WTC11 (cell line): ENCODE data around the gene SELENOP.

ENCODE experiments used
- AFF4 ChIP-seq: sonication (generic); formaldehyde crosslinking; IDR thresholded peaks from 2 replicates; pipeline ENCODE4 v1.8.1; 2023; ENCODE audit warnings: mild to moderate bottlenecking, missing genetic modification reagents, borderline replicate concordance
- ATF2 ChIP-seq: sonication (generic); formaldehyde crosslinking; IDR thresholded peaks from 2 replicates; pipeline ENCODE4 v1.8.1; 2022; ENCODE audit warnings: low read depth, missing genetic modification reagents, borderline replicate concordance
- CDX4 ChIP-seq: fragments of 250-450 bp; sonication (Bioruptor Pico); IDR thresholded peaks from 2 replicates; pipeline ENCODE4 v1.9.0; 2021; ENCODE audit warnings: moderate library complexity, mild to moderate bottlenecking, inconsistent platforms, borderline replicate concordance
- CTCF ChIP-seq: fragments of 200-600 bp; IDR thresholded peaks from 2 replicates; pipeline ENCODE4 v1.8.0; 2022; ENCODE audit warnings: antibody characterized with exemption
- E2F1 ChIP-seq: sonication (generic); formaldehyde crosslinking; IDR thresholded peaks from 2 replicates; pipeline ENCODE4 v1.8.0; 2022; ENCODE audit warnings: mild to moderate bottlenecking, missing genetic modification reagents
- E2F4 ChIP-seq: sonication (generic); formaldehyde crosslinking; IDR thresholded peaks from 2 replicates; pipeline ENCODE4 v1.8.1; 2022; ENCODE audit warnings: low read depth, mild to moderate bottlenecking, moderate library complexity, missing genetic modification reagents, borderline replicate concordance
- ESRRA ChIP-seq: sonication (generic); formaldehyde crosslinking; IDR thresholded peaks from 2 replicates; pipeline ENCODE4 v1.8.1; 2022; ENCODE audit warnings: mild to moderate bottlenecking, missing genetic modification reagents, borderline replicate concordance
- FOXP1 ChIP-seq: sonication (generic); formaldehyde crosslinking; IDR thresholded peaks from 2 replicates; pipeline ENCODE4 v1.8.0; 2022; ENCODE audit warnings: missing genetic modification reagents, mild to moderate bottlenecking, moderate library complexity, borderline replicate concordance
- HMGXB4 ChIP-seq: sonication (generic); formaldehyde crosslinking; IDR thresholded peaks from 2 replicates; pipeline ENCODE4 v1.8.1; 2023; ENCODE audit warnings: mild to moderate bottlenecking, moderate library complexity, missing genetic modification reagents
- MAX ChIP-seq: sonication (generic); formaldehyde crosslinking; IDR thresholded peaks from 2 replicates; pipeline ENCODE4 v1.8.0; 2022; ENCODE audit warnings: mild to moderate bottlenecking, missing genetic modification reagents
- SP1 ChIP-seq: sonication (generic); formaldehyde crosslinking; conservative IDR thresholded peaks from 2 replicates; pipeline ENCODE4 v1.8.1; 2022; ENCODE audit warnings: missing genetic modification reagents
- TEAD4 ChIP-seq: sonication (generic); formaldehyde crosslinking; IDR thresholded peaks from 2 replicates; pipeline ENCODE4 v1.8.0; 2022; ENCODE audit warnings: mild to moderate bottlenecking, missing genetic modification reagents
- ZNF232 ChIP-seq: sonication (generic); formaldehyde crosslinking; IDR thresholded peaks from 2 replicates; pipeline ENCODE4 v1.8.0; 2022; ENCODE audit warnings: mild to moderate bottlenecking, missing genetic modification reagents
- ZNF532 ChIP-seq: fragments of 250-450 bp; sonication (Bioruptor Pico); IDR thresholded peaks from 2 replicates; pipeline ENCODE4 v1.9.0; 2021; ENCODE audit warnings: mild to moderate bottlenecking, borderline replicate concordance

- TF ChIP-seq MAX (no peak), CTCF (no peak), E2F4 (CRISPR knock-in tag) (no peak), ZNF532 (no peak), ESRRA (CRISPR knock-in tag) (no peak), TEAD4 (CRISPR knock-in tag) (no peak), AFF4 (CRISPR knock-in tag) (no peak), CDX4 (CRISPR knock-in tag) (no peak), FOXP1 (CRISPR knock-in tag) (no peak), ATF2 (CRISPR knock-in tag) (no peak), HMGXB4 (CRISPR knock-in tag) (no peak), ZNF232 (CRISPR knock-in tag) (no peak), SP1 (CRISPR knock-in tag) (no peak), E2F1 (no peak)
Measured at GRCh38 chr5:42812620-42813019, 928 bp upstream of the SELENOP start.
